Gastroesophageal sphincter (tissue), 4 donors: ENCODE results near the gene NPY4R. TPM values are rescaled to one million over a fixed set of nuclear protein-coding genes. Genes with fewer than 3 reads are reported as not detected.
A peak's percentile ranks its signal among the peaks of the same experiment; 100 is the strongest.
"Not testable (repeated sequence)": the region's sequence is repeated elsewhere in the genome, so short reads cannot be mapped to it uniquely, and the experiment has no call there.

ENCODE experiments used
- ATAC-seq: fragments of 150-250 bp; one replicate; pipeline ENCODE4 v1.9.1; 2016; ENCODE audit warnings: mild to moderate bottlenecking, moderate library complexity
- H3K27ac ChIP-seq, 4 donors: fragments of 200-600 bp; sonication (generic) in 3 of 4; 1 replicate in 3 of 4; 2 replicates in 1 of 4; pipeline ENCODE4 v1.5.1; 2016 to 2019
- H3K27me3 ChIP-seq: fragments of 200-600 bp; sonication (generic); one replicate; pipeline ENCODE4 v1.5.1; 2019
- H3K36me3 ChIP-seq, 2 donors: fragments of 200-600 bp; sonication (generic); one replicate each; pipeline ENCODE4 v1.5.1; 2019; ENCODE audit warnings: control low read depth in 1 of 2
- H3K4me1 ChIP-seq, 3 donors: fragments of 200-600 bp; sonication (generic); 1 replicate in 2 of 3; 2 replicates in 1 of 3; pipeline ENCODE4 v1.5.1; 2016 to 2019; ENCODE audit warnings: control low read depth in 2 of 3
- H3K4me3 ChIP-seq, 2 donors: fragments of 200-600 bp; sonication (generic); one replicate each; pipeline ENCODE4 v1.5.1; 2019; ENCODE audit warnings: mild to moderate bottlenecking in 1 of 2, moderate library complexity in 1 of 2
- H3K9me3 ChIP-seq, 3 donors: fragments of 200-600 bp; sonication (generic); one replicate each; pipeline ENCODE4 v1.5.1; 2017 to 2019; ENCODE audit warnings: control low read depth in 2 of 3
- CTCF ChIP-seq, 4 experiments: fragments of 200-600 bp in 2 of 4; fragments of 450-650 bp in 2 of 4; sonication (generic) in 1 of 4; IDR thresholded peaks; one replicate each; pipeline ENCODE4 v1.5.1; 2017 to 2019; ENCODE audit warnings: antibody characterized with exemption in 4 of 4, mild to moderate bottlenecking in 2 of 4, moderate library complexity in 2 of 4
- WGBS, 2 donors: methylation state at CpG; one replicate each; pipeline ENCODE4 v1.1.5; 2018; ENCODE audit warnings: low coverage in 1 of 2; 5-methylcytosine and 5-hydroxymethylcytosine counted together
- total RNA-seq, 4 donors: library from RNA; depleted of rRNA; stranded (reverse); fragments of >200 nt; gene quantifications; one replicate each; pipeline ENCODE4 v1.1.0, GENCODE V29; 2016

NPY4R gene
- total RNA-seq, 4 donors from 2014 or later, result not detected

- WGBS, 2 donors, result no CpG with 5 or more reads among the region's 4 CpGs
- ATAC-seq, H3K4me1 ChIP-seq, H3K9me3 ChIP-seq, H3K4me3 ChIP-seq, H3K27me3 ChIP-seq, H3K36me3 ChIP-seq, H3K27ac ChIP-seq: not testable (repeated sequence)
Observed at GRCh38 chr10:46497401-46497800, 31.6 kb upstream of the NPY4R start.

DNA sequence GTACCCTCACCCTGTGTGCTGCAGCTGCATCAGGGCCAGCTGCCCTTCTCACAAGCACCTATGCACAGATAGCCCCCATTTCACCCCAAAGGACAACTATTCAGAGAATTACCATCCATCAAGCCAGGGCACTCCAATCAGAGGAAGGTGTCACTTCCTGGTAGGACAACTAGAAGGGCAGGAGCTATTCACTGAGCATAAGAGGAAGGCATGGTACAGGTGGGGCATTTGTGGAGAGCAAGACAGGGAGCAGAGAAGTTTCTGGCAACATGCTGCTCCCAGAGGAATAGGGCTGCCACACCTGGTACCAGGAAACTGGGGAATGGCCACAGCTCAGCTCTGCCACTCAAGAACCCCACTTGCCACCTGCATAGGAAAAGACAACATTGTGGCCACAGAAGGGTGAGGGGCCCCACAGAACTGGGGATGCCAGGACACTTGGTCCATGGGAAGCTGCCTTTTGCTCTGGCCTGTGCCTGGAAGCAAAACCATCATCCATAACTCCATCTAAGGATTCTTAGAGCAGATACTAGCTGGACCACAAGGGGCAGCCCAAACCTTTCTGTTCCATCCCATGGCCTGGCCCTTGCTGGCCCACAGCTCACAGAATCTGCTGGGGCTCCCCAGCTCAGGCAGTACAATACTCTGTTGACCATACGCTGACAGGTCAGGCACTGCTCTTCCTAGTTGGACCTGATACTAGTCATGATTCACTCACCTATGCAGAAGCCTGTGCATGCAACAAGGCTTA lies 25.8 kb upstream of the NPY4R start:
- not testable (repeated sequence) for H3K9me3 ChIP-seq, H3K27me3 ChIP-seq, ATAC-seq, H3K27ac ChIP-seq, H3K36me3 ChIP-seq, H3K4me3 ChIP-seq, H3K4me1 ChIP-seq
- WGBS, 2 donors, result no CpG with 5 or more reads among the region's 1 CpG

DNA sequence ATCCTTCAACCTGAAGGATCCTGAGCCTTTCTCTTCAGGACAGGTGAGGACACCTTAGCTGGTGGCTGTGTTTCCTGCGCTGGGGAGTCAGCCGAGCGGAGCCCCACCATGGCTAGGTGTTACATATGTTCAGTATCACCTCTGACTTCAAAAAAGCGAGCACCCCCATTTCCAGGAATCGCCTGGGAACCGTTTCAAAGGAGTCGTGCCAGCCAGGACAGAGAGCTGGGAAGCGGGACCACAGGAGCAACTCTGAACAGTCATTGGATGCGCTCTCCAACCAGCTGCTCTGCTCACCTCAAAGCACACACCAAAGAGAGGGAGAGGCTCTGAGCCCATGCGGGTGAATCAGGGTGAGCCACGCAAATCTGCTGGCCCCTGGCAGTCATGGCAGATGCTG lies 24.5 kb upstream of the NPY4R start:
- H3K27ac ChIP-seq, H3K4me3 ChIP-seq, H3K36me3 ChIP-seq, H3K4me1 ChIP-seq, ATAC-seq, H3K9me3 ChIP-seq, H3K27me3 ChIP-seq: not testable (repeated sequence)
- WGBS, 2 donors, result 88% methylated on average over 5 of the region's 11 CpGs; no CpG with 5 or more reads in 1 of the 2 donors

DNA sequence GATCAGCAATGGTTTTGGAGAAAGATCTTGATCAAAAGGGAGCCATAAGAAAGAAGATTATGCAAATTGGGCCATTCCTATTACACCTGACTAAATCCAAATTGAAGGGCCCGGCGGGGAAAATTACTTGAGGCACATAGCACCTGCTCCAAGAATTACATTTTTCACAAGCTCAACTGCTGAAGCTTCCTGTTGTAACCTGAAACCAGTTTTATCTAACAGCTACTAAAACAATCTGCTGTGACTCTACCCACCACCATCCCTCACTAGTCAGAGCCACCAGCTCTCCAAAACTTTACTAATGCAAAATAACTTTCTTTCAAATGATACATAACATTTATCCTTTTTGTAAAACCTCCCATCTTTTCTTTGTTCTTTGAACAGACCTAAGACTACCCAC lies 20.7 kb upstream of the NPY4R start:
- ATAC-seq, H3K4me3 ChIP-seq, H3K9me3 ChIP-seq, H3K36me3 ChIP-seq, H3K27ac ChIP-seq, H3K27me3 ChIP-seq, H3K4me1 ChIP-seq: not testable (repeated sequence)
- WGBS, 2 donors, result no CpG with 5 or more reads among the region's 2 CpGs

DNA sequence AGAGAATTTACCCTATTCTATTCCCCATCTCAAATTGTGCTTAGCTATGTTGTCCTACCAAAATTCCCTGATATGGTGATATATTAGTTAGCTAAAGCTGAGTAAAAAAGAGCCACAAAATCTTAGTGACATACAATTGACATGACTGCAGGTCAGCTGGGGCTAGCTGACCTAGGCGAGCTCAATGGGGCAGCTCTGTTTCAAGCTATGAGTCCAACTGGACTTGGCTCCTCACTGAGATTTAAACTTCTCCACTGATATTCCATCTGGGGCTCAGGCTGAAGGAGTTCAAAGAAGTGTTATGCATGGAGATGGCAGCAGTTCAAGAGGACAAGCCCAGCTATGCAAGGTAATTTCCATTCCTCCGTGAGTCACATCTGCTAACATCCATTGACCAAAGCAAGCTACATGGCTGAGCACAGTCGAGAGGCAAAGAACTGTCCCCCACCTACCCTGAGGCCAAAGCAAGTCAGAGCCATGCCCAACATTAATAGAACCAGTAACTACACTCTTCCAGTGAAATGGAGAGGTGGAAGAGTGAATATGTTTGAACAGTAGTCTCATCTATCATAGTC lies 9.1 kb upstream of the NPY4R start:
- WGBS, 2 donors, result no CpG with 5 or more reads among the region's 3 CpGs

GRCh38 chr10:46473758-46474157 lies 8.0 kb upstream of the NPY4R start:
- ATAC-seq, H3K27ac ChIP-seq, H3K4me3 ChIP-seq, H3K27me3 ChIP-seq, H3K9me3 ChIP-seq, H3K4me1 ChIP-seq, H3K36me3 ChIP-seq: not testable (repeated sequence)
- 83 to 90% methylated on average over 1 to 2 of the region's 3 CpGs for WGBS, 2 donors

More for the DNA sequence above, 9.1 kb upstream of the NPY4R start:
- not testable (repeated sequence) for H3K9me3 ChIP-seq, H3K36me3 ChIP-seq, H3K27me3 ChIP-seq, ATAC-seq, H3K4me1 ChIP-seq, H3K4me3 ChIP-seq, H3K27ac ChIP-seq

DNA sequence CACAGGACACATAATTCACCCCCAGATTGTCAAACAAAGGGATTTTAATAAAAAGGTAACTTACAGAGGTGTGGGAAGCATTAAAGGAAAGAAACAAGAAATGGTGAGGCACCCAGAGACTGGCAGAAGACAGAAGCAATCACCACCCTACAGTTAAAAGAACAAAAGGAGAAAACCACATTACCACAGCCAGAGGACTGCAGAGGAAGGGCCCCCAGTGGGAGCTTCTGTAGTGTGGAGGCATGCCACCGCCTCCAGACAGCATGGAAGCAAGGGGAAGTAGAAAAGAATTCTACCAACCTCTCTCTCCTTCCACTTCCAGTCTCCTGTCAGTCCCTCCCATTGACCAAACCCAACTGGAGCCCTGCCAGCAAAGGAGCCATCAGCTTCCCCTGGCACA lies 4.4 kb upstream of the NPY4R start:
- not testable (repeated sequence) for ATAC-seq
- WGBS, 2 donors, result no CpG with 5 or more reads among the region's 1 CpG

GRCh38 chr10:46468119-46468809 lies 2.5 kb upstream of the NPY4R start:
- not testable (repeated sequence) for H3K27ac ChIP-seq, ATAC-seq, H3K4me1 ChIP-seq, H3K36me3 ChIP-seq, H3K27me3 ChIP-seq, H3K4me3 ChIP-seq, H3K9me3 ChIP-seq
- no CpG with 5 or more reads among the region's 4 CpGs for WGBS, 2 donors
- peak in 1 of 4 experiments; percentile 27 for TF ChIP-seq CTCF (IDR thresholded peaks at IDR 0.05)

More for the DNA sequence above, 4.4 kb upstream of the NPY4R start:
- H3K4me3 ChIP-seq, H3K27ac ChIP-seq, H3K9me3 ChIP-seq, H3K4me1 ChIP-seq, H3K27me3 ChIP-seq, H3K36me3 ChIP-seq: not testable (repeated sequence)

DNA sequence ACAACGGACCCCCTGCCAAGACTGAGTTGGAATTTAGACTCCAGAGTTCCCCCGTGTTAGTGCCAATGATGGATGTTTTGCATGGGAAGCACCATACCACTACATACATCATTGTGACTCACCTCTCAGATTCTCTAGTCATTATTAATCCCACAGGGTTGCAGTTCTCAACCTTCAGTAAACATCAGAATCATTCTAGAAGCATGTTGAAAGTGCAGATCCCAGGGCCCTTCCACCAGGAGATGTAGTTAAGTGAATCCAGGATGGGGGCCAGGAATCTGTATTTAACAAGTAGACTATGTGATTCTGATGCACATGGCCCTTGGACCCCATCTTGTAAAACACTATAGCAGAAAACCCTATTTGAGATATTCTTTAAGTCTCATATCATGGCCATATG lies 2.1 kb downstream of the NPY4R start:
- not testable (repeated sequence) for H3K27ac ChIP-seq, H3K36me3 ChIP-seq, H3K27me3 ChIP-seq, H3K4me1 ChIP-seq, H3K9me3 ChIP-seq, H3K4me3 ChIP-seq, ATAC-seq
- WGBS, 2 donors, result no CpG with 5 or more reads among the region's 2 CpGs

- H3K9me3 ChIP-seq, H3K4me3 ChIP-seq, H3K27me3 ChIP-seq, H3K4me1 ChIP-seq, ATAC-seq, H3K27ac ChIP-seq, H3K36me3 ChIP-seq: not testable (repeated sequence)
- WGBS, 2 donors, result no CpG with 5 or more reads among the region's 10 CpGs
Observed at GRCh38 chr10:46462276-46462675, 3.5 kb downstream of the NPY4R start.

GRCh38 chr10:46459579-46459978 lies 6.2 kb downstream of the NPY4R start:
- WGBS, 2 donors, result no CpG with 5 or more reads among the region's 7 CpGs
- H3K27me3 ChIP-seq, H3K27ac ChIP-seq, H3K36me3 ChIP-seq, H3K4me1 ChIP-seq, H3K4me3 ChIP-seq, ATAC-seq, H3K9me3 ChIP-seq: not testable (repeated sequence)

DNA sequence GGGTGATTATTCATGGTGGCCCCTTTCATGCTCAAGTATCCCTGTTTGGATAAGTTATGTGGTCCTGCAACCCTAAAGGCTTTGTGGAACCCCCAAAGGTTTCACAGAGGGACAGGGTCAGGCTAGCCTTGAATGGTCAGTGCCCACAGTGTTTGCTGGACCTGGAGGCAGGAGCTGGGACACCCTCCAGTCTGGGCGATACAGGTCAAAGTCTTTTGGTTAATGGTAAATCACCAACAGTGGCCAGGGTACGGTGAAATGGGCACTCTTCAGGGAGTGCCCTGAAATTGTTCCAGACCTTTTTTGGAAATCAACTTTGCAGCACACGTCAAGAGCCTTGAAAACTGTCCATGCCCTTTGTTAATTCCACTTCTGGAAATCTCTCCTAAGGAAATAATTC lies 8.7 kb downstream of the NPY4R start:
- not testable (repeated sequence) for H3K27me3 ChIP-seq, H3K27ac ChIP-seq, ATAC-seq, H3K36me3 ChIP-seq, H3K4me3 ChIP-seq, H3K4me1 ChIP-seq, H3K9me3 ChIP-seq
- WGBS, 2 donors, result no CpG with 5 or more reads among the region's 3 CpGs

DNA sequence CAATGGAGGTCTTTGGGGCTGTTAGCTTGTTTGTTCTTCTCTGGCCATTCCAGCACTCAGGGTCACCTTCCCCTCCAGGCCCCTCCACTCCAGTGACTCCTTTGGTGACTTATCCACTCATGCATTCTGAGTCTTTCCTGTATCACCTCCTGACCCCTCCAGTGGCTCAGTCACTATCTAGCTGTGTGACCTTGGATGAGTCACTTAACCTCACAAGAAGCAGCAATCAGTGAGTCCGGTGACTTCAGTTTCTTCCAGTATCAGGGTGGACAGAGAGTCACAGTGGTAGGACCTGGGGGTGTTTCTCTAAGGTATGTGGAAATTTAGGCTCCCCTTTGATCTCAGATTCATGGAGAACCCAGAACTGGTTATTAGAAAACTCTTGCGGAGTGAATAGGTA lies 9.8 kb downstream of the NPY4R start:
- H3K27ac ChIP-seq, H3K27me3 ChIP-seq, H3K4me3 ChIP-seq, H3K4me1 ChIP-seq, H3K36me3 ChIP-seq, H3K9me3 ChIP-seq, ATAC-seq: not testable (repeated sequence)
- no CpG with 5 or more reads among the region's 2 CpGs for WGBS, 2 donors
